ENCODE data around the gene DGKZ. TPM values are rescaled to one million over a fixed set of nuclear protein-coding genes. Genes with fewer than 3 reads are reported as not detected.
"Not testable (repeated sequence)": the region's sequence is repeated elsewhere in the genome, so short reads cannot be mapped to it uniquely, and the experiment has no call there.

The DGKZ gene
- total RNA-seq, 2 donors from 2014 or later, result 88.0 to 108 TPM

DNA sequence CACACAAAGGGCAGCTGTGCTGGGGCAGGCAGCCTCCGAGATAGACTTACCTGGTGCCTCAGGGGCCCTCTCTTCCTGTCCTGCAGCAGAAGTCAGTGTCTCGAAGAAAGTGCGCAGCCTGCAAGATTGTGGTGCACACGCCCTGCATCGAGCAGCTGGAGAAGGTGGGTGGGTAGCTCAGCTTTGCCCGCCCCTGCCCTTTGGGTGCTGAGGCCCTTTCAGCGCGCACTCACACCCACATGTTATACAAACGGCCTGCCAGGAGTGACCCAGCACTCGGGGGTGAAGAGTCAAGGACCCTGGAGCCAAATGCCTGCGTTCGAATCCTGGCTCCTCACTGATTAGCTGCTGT lies 20.6 kb downstream of the DGKZ start:
- Mint-ChIP-seq H3K36me3 (peaks cover 4 to 5% of the 10 kb centered on the region in 2 donors), H3K27ac (peak overlapping the region; percentile 60 to 66), H3K9me3 (no peaks in the 10 kb centered on the region)
- no peak for ATAC-seq
- DNase-seq (ENCODE audit: low spot score in 2 of 2), result no peak

- peaks cover 4 to 5% of the 10 kb centered on the region in 2 donors for H3K36me3 Mint-ChIP-seq
- ATAC-seq (peak; percentile 62 to 64), DNase-seq (ENCODE audit: low spot score in 2 of 2) (peak in 1 of 2 donors; percentile 64)
- H3K27ac Mint-ChIP-seq, result peak overlapping the region in 1 of 2 donors; percentile 66
- H3K9me3 Mint-ChIP-seq, result no peaks in the 10 kb centered on the region
Observed at GRCh38 chr11:46369458-46370152, 22.3 kb downstream of the DGKZ start.

GRCh38 chr11:46370253-46370652 lies 23.0 kb downstream of the DGKZ start:
- H3K36me3 Mint-ChIP-seq, result peaks cover 6 to 9% of the 10 kb centered on the region in 2 donors
- peak overlapping the region; percentile 43 to 81 for H3K27ac Mint-ChIP-seq
- no peak for ATAC-seq

GRCh38 chr11:46371262-46371661 lies 24.0 kb downstream of the DGKZ start:
- H3K27ac Mint-ChIP-seq, result peak overlapping the region; percentile 84 to 94
- DNase-seq (ENCODE audit: low spot score in 2 of 2); ATAC-seq; H3K9me3 Mint-ChIP-seq; H3K36me3 Mint-ChIP-seq: not testable (repeated sequence)

More at GRCh38 chr11:46370253-46370652, 23.0 kb downstream of the DGKZ start:
- DNase-seq (ENCODE audit: low spot score in 2 of 2), result no peak
- no peaks in the 10 kb centered on the region for H3K9me3 Mint-ChIP-seq

- ATAC-seq (no peak), DNase-seq (ENCODE audit: low spot score in 2 of 2) (no peak)
- Mint-ChIP-seq H3K27ac (peak overlapping the region in 1 of 2 donors; percentile 84), H3K9me3 (no peaks in the 10 kb centered on the region), H3K36me3 (peaks cover 8 to 10% of the 10 kb centered on the region in 2 donors)
Observed at GRCh38 chr11:46372086-46372485, 24.8 kb downstream of the DGKZ start.

DNA sequence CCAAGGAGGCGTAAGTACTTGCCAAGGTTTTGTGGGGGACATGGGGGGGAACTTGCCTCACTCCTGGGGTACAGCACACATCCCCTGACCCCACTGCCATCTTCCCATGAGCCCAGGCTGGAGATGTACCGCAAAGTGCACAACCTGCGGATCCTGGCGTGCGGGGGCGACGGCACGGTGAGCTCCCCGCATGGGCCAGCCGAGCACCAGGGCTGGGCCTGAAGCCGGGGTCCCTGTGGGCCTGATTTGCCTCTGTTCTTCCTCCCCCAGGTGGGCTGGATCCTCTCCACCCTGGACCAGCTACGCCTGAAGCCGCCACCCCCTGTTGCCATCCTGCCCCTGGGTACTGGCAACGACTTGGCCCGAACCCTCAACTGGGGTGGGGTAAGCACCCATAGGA lies 25.2 kb downstream of the DGKZ start:
- not testable (repeated sequence) for ATAC-seq; DNase-seq (ENCODE audit: low spot score in 2 of 2); H3K9me3 Mint-ChIP-seq
- peak overlapping the region in 1 of 2 donors; percentile 11 for H3K27ac Mint-ChIP-seq
- H3K36me3 Mint-ChIP-seq, result peaks cover 8 to 14% of the 10 kb centered on the region in 2 donors

GRCh38 chr11:46373787-46374740 lies 26.8 kb downstream of the DGKZ start:
- DNase-seq (ENCODE audit: low spot score in 2 of 2) (no peak), ATAC-seq (no peak)
- H3K9me3 Mint-ChIP-seq, result no peaks in the 10 kb centered on the region
- H3K36me3 Mint-ChIP-seq, result peaks cover 8 to 21% of the 10 kb centered on the region in 2 donors
- H3K27ac Mint-ChIP-seq, result no peak overlapping the region

- ATAC-seq (no peak), DNase-seq (ENCODE audit: low spot score in 2 of 2) (no peak)
- no peaks in the 10 kb centered on the region for H3K9me3 Mint-ChIP-seq
- peak overlapping the region in 1 of 2 donors; percentile 9 for H3K27ac Mint-ChIP-seq
- peaks cover 8 to 21% of the 10 kb centered on the region in 2 donors for H3K36me3 Mint-ChIP-seq
Observed at GRCh38 chr11:46374815-46375214, 27.6 kb downstream of the DGKZ start.

GRCh38 chr11:46375392-46376101 lies 28.3 kb downstream of the DGKZ start:
- ATAC-seq, result no peak
- no peak for DNase-seq (ENCODE audit: low spot score in 2 of 2)

DNA sequence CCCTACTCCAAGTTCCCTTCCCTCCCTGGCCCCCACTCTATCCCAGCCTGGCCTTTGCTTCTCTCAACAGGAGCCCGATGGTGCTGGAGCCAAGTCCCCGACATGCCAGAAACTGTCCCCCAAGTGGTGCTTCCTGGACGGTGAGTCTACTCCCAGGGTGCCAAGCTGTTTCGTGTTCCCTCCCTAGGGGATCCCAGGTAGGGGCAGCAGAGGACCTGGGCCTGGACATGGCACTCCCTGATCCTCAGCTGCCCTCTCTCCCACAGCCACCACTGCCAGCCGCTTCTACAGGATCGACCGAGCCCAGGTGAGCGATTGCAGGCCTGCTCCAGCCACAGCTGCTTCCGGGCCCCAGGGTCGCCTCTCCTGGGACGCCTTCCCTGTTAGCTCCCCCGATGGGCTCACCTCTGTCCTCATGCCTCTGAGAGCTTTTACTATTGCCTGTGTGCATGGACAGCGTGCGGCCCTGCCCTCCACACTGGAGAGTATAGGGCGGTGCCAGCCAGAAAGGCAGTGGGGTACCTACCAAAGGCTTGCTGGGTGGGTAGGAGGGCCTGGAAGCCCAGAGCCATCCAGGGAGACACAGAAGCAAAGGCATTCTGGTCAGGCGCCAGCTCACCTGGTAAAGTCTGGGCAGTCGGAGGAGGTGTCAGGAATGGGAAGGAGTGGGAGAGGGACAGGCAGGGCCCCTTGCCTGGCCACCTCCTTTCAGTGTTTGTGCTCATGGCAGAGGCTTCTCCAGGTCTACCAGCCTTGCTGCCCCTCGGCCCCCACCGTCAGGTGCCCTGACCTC lies 29.2 kb downstream of the DGKZ start:
- H3K27ac Mint-ChIP-seq, result peak overlapping the region in 1 of 2 donors; percentile 33
- no peaks in the 10 kb centered on the region for H3K9me3 Mint-ChIP-seq
- peaks cover 4 to 16% of the 10 kb centered on the region in 2 donors for H3K36me3 Mint-ChIP-seq
- no peak for DNase-seq (ENCODE audit: low spot score in 2 of 2)
- ATAC-seq, result no peak

More at GRCh38 chr11:46375392-46376101, 28.3 kb downstream of the DGKZ start:
- H3K36me3 Mint-ChIP-seq, result peaks cover 4 to 16% of the 10 kb centered on the region in 2 donors
- no peaks in the 10 kb centered on the region for H3K9me3 Mint-ChIP-seq
- H3K27ac Mint-ChIP-seq, result peak overlapping the region in 1 of 2 donors; percentile 9

- Mint-ChIP-seq H3K9me3 (no peaks in the 10 kb centered on the region), H3K36me3 (peaks cover 4 to 16% of the 10 kb centered on the region in 2 donors), H3K27ac (peak overlapping the region in 1 of 2 donors; percentile 5)
- DNase-seq (ENCODE audit: low spot score in 2 of 2), result no peak
- ATAC-seq, result no peak
Observed at GRCh38 chr11:46377290-46377689, 30.0 kb downstream of the DGKZ start.

DNA sequence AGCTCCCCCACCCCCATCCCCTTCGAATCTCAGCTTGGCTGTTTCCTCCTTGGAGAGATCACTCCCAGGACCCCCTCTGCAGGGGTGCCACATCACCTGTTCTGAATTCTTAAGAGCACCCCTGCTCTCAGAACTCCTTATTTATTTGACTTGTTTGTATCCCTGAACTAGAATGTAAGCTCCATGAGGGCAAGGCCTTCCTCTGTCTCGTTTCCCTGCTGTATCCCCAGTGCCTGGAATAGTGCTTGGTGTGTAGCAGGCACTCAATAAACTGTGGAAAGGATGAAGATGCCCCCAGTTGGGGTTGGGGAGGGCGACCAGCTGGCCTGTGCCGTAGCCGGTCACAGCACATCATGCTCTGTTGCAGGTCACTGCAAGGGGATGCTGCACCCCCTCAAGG lies 30.6 kb downstream of the DGKZ start:
- no peaks in the 10 kb centered on the region for H3K9me3 Mint-ChIP-seq
- H3K27ac Mint-ChIP-seq, result peak overlapping the region; percentile 5 to 65
- ATAC-seq, result no peak
- H3K36me3 Mint-ChIP-seq, result peaks cover 4 to 16% of the 10 kb centered on the region in 2 donors
- no peak for DNase-seq (ENCODE audit: low spot score in 2 of 2)

DNA sequence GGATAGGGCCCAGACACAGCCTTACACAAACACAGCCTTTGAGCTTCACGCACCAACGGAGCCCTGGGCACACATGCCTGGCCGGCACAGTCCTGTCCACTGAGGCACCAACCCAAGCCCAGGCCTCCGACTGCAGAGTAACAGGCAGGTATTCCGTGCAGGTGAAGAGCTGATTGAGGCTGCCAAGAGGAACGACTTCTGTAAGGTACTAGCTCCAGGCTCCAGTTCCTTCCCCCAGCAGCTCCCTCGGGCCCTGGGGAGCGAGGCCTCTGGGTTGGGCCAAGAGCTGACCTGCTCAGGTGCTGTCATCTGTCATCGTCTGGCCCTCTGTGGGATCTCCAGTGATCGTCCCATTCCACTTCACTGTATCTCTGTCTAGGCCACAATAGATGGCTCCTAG lies 31.0 kb downstream of the DGKZ start:
- no peak for DNase-seq (ENCODE audit: low spot score in 2 of 2)
- H3K36me3 Mint-ChIP-seq, result peaks cover 4 to 16% of the 10 kb centered on the region in 2 donors
- no peak overlapping the region for H3K27ac Mint-ChIP-seq
- no peak for ATAC-seq
- H3K9me3 Mint-ChIP-seq, result no peaks in the 10 kb centered on the region

- no peak for DNase-seq (ENCODE audit: low spot score in 2 of 2)
- Mint-ChIP-seq H3K36me3 (peaks cover 4 to 16% of the 10 kb centered on the region in 2 donors), H3K27ac (peak overlapping the region in 1 of 2 donors; percentile 55), H3K9me3 (no peaks in the 10 kb centered on the region)
- no peak for ATAC-seq
Observed at GRCh38 chr11:46378811-46379481, 31.7 kb downstream of the DGKZ start.

GRCh38 chr11:46379482-46380293 lies 32.4 kb downstream of the DGKZ start:
- not testable (repeated sequence) for ATAC-seq; H3K9me3 Mint-ChIP-seq; DNase-seq (ENCODE audit: low spot score in 2 of 2)
- Mint-ChIP-seq H3K27ac (peak overlapping the region; percentile 29 to 72), H3K36me3 (peaks cover 4 to 16% of the 10 kb centered on the region in 2 donors)

Data from activated naive CD4-positive, alpha-beta T cell treated with anti-CD3 and anti-CD28 coated beads, Interleukin-2, amount 50 U/mL, for 72 hours (primary cell).